ENCODE data around the gene DOK4.

DNA sequence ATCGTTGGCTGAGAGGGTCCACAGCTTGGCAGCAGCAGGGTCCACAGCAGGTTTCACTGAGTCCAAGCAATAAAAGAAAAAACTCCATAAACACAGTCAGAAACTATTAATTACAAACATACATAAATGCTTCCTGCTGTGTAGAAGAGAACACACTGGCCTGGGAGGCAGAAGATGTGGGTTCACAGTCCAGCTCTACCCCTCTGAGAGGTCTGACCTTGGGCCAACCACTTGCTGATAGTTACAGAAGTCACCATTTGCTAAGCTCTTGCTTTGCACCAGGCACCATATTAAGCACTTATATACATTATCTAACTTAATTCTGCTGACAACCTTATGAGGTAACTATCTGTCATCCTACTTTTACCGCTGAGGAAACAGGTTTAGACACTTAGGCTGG is 53.8 kb downstream of the DOK4 start:
- TF ChIP-seq, protein P1, sequence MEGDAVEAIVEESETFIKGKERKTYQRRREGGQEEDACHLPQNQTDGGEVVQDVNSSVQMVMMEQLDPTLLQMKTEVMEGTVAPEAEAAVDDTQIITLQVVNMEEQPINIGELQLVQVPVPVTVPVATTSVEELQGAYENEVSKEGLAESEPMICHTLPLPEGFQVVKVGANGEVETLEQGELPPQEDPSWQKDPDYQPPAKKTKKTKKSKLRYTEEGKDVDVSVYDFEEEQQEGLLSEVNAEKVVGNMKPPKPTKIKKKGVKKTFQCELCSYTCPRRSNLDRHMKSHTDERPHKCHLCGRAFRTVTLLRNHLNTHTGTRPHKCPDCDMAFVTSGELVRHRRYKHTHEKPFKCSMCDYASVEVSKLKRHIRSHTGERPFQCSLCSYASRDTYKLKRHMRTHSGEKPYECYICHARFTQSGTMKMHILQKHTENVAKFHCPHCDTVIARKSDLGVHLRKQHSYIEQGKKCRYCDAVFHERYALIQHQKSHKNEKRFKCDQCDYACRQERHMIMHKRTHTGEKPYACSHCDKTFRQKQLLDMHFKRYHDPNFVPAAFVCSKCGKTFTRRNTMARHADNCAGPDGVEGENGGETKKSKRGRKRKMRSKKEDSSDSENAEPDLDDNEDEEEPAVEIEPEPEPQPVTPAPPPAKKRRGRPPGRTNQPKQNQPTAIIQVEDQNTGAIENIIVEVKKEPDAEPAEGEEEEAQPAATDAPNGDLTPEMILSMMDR (IDR thresholded peaks at IDR 0.05; ENCODE audit: low read depth, low read length) = no peak
- TF ChIP-seq POLR2A (IDR thresholded peaks at IDR 0.05; ENCODE audit: extremely low read depth, insufficient read length) = no peak

Data from NB4 (cell line).